Activated CD8-positive, alpha-beta memory T cell treated with anti-CD3 and anti-CD28 coated beads for 48 hours (primary cell): ENCODE data around the gene GIN1.

ENCODE experiments used
- DNase-seq, 3 experiments: peaks; one replicate each; pipeline ENCODE4 v3.0.0-alpha.2; 2020; ENCODE audit warnings: low read depth in 2 of 3, low spot score in 2 of 3

GIN1 gene

GRCh38 chr5:103037673-103038455 is 82.1 kb downstream of the GIN1 start:
- DNase-seq: no peak

GRCh38 chr5:103036601-103037000 is 83.3 kb downstream of the GIN1 start:
- DNase-seq: no peak
